Upper lobe of left lung (tissue), 6 donors: ENCODE measurements around the gene NHSL2. TPM values are rescaled to one million over a fixed set of nuclear protein-coding genes. Genes with fewer than 3 reads are reported as not detected.

ENCODE experiments used
- ATAC-seq, 2 donors: fragments of 200-7000 bp; cut with Tn5 transposase; one replicate each; pipeline ENCODE4 v1.9.1; 2022; ENCODE audit warnings: mild to moderate bottlenecking in 2 of 2, moderate library complexity in 2 of 2; ENCODE audit not compliant: low FRiP score in 2 of 2
- DNase-seq, 2 donors: peaks; one replicate each; pipeline ENCODE4 v3.0.0-alpha.2; 2019 to 2020
- H3K27ac ChIP-seq, 4 donors: fragments of 200-600 bp; sonication (generic); one replicate each; pipeline ENCODE4 v1.5.1; 2016 to 2019
- H3K27me3 ChIP-seq, 4 donors: fragments of 200-600 bp; sonication (generic); one replicate each; pipeline ENCODE4 v1.5.1; 2017 to 2019
- H3K36me3 ChIP-seq, 4 donors: fragments of 200-600 bp; sonication (generic); one replicate each; pipeline ENCODE4 v1.5.1; 2016 to 2019
- H3K4me1 ChIP-seq, 4 donors: fragments of 200-600 bp; sonication (generic); one replicate each; pipeline ENCODE4 v1.5.1; 2018 to 2019
- H3K4me3 ChIP-seq, 4 donors: fragments of 200-600 bp; sonication (generic); one replicate each; pipeline ENCODE4 v1.5.1; 2017 to 2019; ENCODE audit warnings: mild to moderate bottlenecking in 2 of 4, moderate library complexity in 1 of 4
- H3K9me3 ChIP-seq, 4 donors: fragments of 200-600 bp; sonication (generic); one replicate each; pipeline ENCODE4 v1.5.1; 2018 to 2019
- EP300 ChIP-seq, 4 donors: sonication (generic); formaldehyde crosslinking; IDR thresholded peaks; one replicate each; pipeline ENCODE4 v1.5.1; 2017; ENCODE audit warnings: antibody characterized with exemption in 4 of 4, control low read depth in 2 of 4
- POLR2A ChIP-seq, 4 donors: fragments of 450-650 bp; IDR thresholded peaks; one replicate each; pipeline ENCODE4 v1.5.1; 2016 to 2017; ENCODE audit warnings: antibody characterized with exemption in 4 of 4, mild to moderate bottlenecking in 2 of 4
- POLR2AphosphoS5 ChIP-seq, 2 donors: sonication (generic); formaldehyde crosslinking; IDR thresholded peaks; one replicate each; pipeline ENCODE4 v1.5.1; 2017; ENCODE audit warnings: antibody characterized with exemption in 2 of 2
- WGBS, 2 donors: methylation state at CpG; one replicate each; pipeline ENCODE4 v1.1.5; 2017 to 2018; 5-methylcytosine and 5-hydroxymethylcytosine counted together
- total RNA-seq, 6 donors: library from RNA; depleted of rRNA in 4 of 6; stranded (reverse); fragments of >200 nt in 4 of 6; gene quantifications; one replicate each; pipeline versions ENCODE4 v1.1.0 to v1.2.1, GENCODE V29; 2016 to 2021
- TF ChIP-seq, protein P1 (sequence below), 6 experiments: fragments of 450-650 bp in 4 of 6; fragments of 200-600 bp in 2 of 6; sonication (generic) in 2 of 6; IDR thresholded peaks; one replicate each; pipeline ENCODE4 v1.5.1; 2016 to 2019; ENCODE audit warnings: antibody characterized with exemption in 6 of 6
- donor health status: DM: no; HTN: no; CAD: no; lungs with moderate emphysema.
- donor health status: DM: no; HTN: yes; CAD: no; lungs with severe emphysema.

The NHSL2 gene
- total RNA-seq, 6 donors from 2014 or later, result 5.8 to 18.3 (median 9.9) TPM

DNA sequence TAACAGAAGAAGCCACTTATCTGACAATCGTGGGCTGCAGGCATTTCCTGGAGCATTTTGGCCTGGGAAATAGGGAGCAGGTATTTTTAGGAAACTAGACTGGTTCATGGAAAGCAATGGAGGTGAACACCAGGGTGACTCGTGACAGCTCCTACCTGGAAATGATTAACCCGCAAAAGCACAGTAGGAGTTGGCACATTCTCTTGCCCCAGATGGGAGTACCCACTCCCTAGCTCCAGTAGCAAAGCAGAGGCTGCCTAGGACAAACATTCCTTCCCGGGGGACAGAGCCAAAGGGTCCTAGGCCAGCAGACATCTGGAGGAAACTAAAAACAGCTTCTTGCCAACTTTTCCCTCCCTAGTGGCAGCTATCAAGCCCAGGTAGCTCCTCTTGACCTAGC lies 192.1 kb downstream of the NHSL2 start:
- no peak overlapping the region for H3K27ac ChIP-seq
- no peaks in the 10 kb centered on the region for H3K27me3 ChIP-seq
- TF ChIP-seq EP300 (IDR thresholded peaks at IDR 0.05), result no peak
- TF ChIP-seq, protein P1, sequence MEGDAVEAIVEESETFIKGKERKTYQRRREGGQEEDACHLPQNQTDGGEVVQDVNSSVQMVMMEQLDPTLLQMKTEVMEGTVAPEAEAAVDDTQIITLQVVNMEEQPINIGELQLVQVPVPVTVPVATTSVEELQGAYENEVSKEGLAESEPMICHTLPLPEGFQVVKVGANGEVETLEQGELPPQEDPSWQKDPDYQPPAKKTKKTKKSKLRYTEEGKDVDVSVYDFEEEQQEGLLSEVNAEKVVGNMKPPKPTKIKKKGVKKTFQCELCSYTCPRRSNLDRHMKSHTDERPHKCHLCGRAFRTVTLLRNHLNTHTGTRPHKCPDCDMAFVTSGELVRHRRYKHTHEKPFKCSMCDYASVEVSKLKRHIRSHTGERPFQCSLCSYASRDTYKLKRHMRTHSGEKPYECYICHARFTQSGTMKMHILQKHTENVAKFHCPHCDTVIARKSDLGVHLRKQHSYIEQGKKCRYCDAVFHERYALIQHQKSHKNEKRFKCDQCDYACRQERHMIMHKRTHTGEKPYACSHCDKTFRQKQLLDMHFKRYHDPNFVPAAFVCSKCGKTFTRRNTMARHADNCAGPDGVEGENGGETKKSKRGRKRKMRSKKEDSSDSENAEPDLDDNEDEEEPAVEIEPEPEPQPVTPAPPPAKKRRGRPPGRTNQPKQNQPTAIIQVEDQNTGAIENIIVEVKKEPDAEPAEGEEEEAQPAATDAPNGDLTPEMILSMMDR (IDR thresholded peaks at IDR 0.05), result no peak
- no peak for TF ChIP-seq POLR2A (IDR thresholded peaks at IDR 0.05)
- no peak for TF ChIP-seq POLR2AphosphoS5 (IDR thresholded peaks at IDR 0.05)
- H3K4me1 ChIP-seq, result peaks cover 7 to 19% (median 13%) of the 10 kb centered on the region in 4 donors
- ATAC-seq (no peak), DNase-seq (no peak)
- H3K9me3 ChIP-seq, result no peaks in the 10 kb centered on the region
- H3K36me3 ChIP-seq, result no peaks in the 10 kb centered on the region
- H3K4me3 ChIP-seq, result no peak overlapping the region
- 47 to 51% methylated on average over 3 to 4 of the region's 4 CpGs for WGBS, 2 donors

DNA sequence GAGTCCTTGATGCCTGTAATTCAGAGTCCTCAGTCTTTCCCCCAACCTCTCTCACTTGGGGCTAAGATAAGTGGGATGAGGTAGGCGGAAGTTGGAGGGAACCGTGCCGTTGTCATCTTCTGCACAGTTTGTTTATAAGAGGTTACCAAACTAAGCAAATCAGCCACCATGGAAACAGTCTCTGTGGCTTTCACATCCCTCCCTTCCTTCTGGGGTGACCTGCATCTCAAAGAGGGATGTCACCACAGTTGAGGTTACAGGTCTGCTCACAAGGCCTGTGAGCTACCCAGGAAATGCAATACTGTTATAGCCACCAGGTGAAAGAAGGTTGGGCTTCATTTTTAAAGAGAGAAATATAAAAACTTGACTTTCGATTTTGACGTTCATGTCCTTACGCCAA lies 194.8 kb downstream of the NHSL2 start:
- DNase-seq (no peak), ATAC-seq (peak in 1 of 2 donors; percentile 19)
- 67 to 74% methylated on average over 3 to 6 of the region's 6 CpGs for WGBS, 2 donors
- Histone ChIP-seq H3K4me3 (no peak overlapping the region), H3K9me3 (no peaks in the 10 kb centered on the region), H3K36me3 (no peaks in the 10 kb centered on the region), H3K27ac (no peak overlapping the region), H3K4me1 (peaks cover 3 to 17% (median 9%) of the 10 kb centered on the region in 4 donors), H3K27me3 (no peaks in the 10 kb centered on the region)
- TF ChIP-seq, protein P1 (IDR thresholded peaks at IDR 0.05), result no peak
- TF ChIP-seq POLR2AphosphoS5 (IDR thresholded peaks at IDR 0.05) (peak in 1 of 2 donors; percentile 14), POLR2A (IDR thresholded peaks at IDR 0.05) (no peak)

DNA sequence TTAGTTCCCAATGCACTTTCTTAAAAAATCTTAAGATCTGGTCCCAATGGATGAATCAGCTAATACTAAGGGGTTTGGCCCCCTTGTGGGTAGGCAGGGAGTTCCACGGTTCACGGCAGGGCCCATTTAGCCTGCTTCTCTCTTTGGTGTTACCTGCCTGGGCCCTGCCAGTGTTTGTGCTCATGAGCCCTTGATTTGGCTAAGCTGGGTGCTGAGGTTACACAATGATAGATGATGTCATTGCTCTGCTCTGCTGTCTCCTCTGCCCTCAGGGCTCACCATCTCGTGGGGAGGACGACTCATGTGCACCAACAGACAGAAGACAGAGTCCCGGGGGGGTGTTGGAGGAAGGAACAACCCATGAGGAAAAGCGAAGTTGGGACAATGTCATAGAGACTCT lies 196.7 kb downstream of the NHSL2 start:
- TF ChIP-seq POLR2A (IDR thresholded peaks at IDR 0.05) (no peak), POLR2AphosphoS5 (IDR thresholded peaks at IDR 0.05) (no peak), EP300 (IDR thresholded peaks at IDR 0.05) (no peak)
- TF ChIP-seq, protein P1 (IDR thresholded peaks at IDR 0.05), result no peak
- H3K4me1 ChIP-seq, result peaks cover 0 to 10% (median under 1%) of the 10 kb centered on the region in 4 donors
- no peaks in the 10 kb centered on the region for H3K9me3 ChIP-seq
- peak in 1 of 2 donors; percentile 26 for ATAC-seq
- H3K27me3 ChIP-seq, result no peaks in the 10 kb centered on the region
- WGBS, 2 donors, result 56 to 74% methylated on average over 5 to 6 of the region's 6 CpGs
- peak overlapping the region in 2 of 4 donors; percentile 24 to 46 for H3K27ac ChIP-seq
- no peaks in the 10 kb centered on the region for H3K36me3 ChIP-seq
- no peak overlapping the region for H3K4me3 ChIP-seq
- DNase-seq, result peak in 1 of 2 donors; percentile 61

DNA sequence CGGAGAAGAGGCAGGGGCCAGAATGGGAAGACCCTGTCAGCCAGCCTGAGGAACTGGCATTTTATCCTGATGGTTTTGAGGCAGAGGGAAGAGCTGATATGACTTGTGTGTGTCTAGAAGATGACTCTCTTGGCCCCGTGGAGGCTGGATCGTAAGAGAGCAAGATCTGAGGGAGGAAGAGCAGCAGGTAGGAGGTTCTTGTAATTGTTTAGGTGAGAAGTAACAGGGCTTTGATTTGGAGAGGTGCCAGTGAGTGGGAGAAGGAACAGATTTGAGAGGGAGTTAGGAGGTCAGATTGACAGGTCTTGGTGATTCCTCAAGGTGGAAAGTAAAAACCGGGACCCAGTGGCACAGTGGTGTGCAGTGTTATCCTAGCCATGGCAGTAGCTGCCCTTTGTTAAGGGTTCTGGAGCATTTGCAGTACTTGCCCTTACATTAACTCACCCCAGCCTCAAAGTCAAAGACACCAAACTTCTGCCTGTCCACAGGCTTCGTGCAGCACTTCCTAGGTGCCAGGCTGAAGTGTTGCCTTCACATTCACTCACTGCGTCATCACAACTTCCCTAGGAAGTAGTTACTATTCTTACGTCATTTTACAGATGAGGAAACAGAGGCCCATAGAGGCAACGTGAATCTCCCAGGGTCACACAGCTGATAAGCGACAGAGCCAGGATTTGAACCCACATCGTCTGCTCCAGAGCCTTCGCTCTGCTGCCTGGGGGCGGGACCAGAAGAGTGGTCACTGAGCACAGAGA lies 197.4 kb downstream of the NHSL2 start:
- WGBS, 2 donors, result 75 to 91% methylated on average over 5 to 12 of the region's 12 CpGs
- TF ChIP-seq POLR2A (IDR thresholded peaks at IDR 0.05) (no peak), POLR2AphosphoS5 (IDR thresholded peaks at IDR 0.05) (no peak), EP300 (IDR thresholded peaks at IDR 0.05) (no peak)
- TF ChIP-seq, protein P1 (IDR thresholded peaks at IDR 0.05), result no peak

More for the DNA sequence above, 197.4 kb downstream of the NHSL2 start:
- Histone ChIP-seq H3K4me3 (no peak overlapping the region), H3K36me3 (no peaks in the 10 kb centered on the region), H3K27ac (peak overlapping the region in 2 of 4 donors; percentile 24 to 46), H3K9me3 (no peaks in the 10 kb centered on the region), H3K27me3 (no peaks in the 10 kb centered on the region), H3K4me1 (peaks cover 0 to 3% (median 0%) of the 10 kb centered on the region in 4 donors)
- ATAC-seq, result no peak
- no peak for DNase-seq
